ENCODE measurements around the gene SLC12A9.

The SLC12A9 gene

GRCh38 chr7:100899432-100899831 lies 46.9 kb downstream of the SLC12A9 start:
- H3K4me1 ChIP-seq (ENCODE audit: control insufficient read depth, insufficient read depth, low read depth, low read length): peaks cover 24% of the 10 kb centered on the region
- DNase-seq: no peak
- H2BK12ac ChIP-seq (ENCODE audit: low read length in 2 of 2): no peak overlapping the region
- no peak overlapping the region for H2AK5ac ChIP-seq (ENCODE audit: low read length, severe bottlenecking)
- H3K18ac ChIP-seq (ENCODE audit: low read depth in 1 of 2, low read length in 2 of 2): no peak overlapping the region
- H3K14ac ChIP-seq (ENCODE audit: low read length in 2 of 2): no peak overlapping the region
- 93% methylated on average over 4 of the region's 5 CpGs for WGBS
- no peak overlapping the region for H4K91ac ChIP-seq (ENCODE audit: low read length)
- H2BK120ac ChIP-seq (ENCODE audit: low read depth, low read length): no peak overlapping the region
- no peak overlapping the region for H3K23ac ChIP-seq (ENCODE audit: low read length in 2 of 2)
- no peaks in the 10 kb centered on the region for H3K79me1 ChIP-seq (replicated peaks; ENCODE audit: low read length, poor library complexity, severe bottlenecking)
- no peak overlapping the region for H2BK5ac ChIP-seq (ENCODE audit: low read depth, low read length, poor library complexity, severe bottlenecking)
- no peaks in the 10 kb centered on the region for H3K9me3 ChIP-seq (ENCODE audit: control insufficient read depth, low read length)
- peaks cover 41 to 56% of the 10 kb centered on the region in 2 experiments for H3K27me3 ChIP-seq (ENCODE audit: control insufficient read depth in 1 of 2, insufficient read depth in 1 of 2, low read length in 2 of 2)
- H4K8ac ChIP-seq (ENCODE audit: low read length): no peak overlapping the region
- H3K36me3 ChIP-seq (ENCODE audit: control insufficient read depth in 1 of 2, insufficient read depth in 2 of 2, low read depth in 1 of 2, low read length in 2 of 2): no peaks in the 10 kb centered on the region
- H3K4ac ChIP-seq (ENCODE audit: low read depth in 1 of 2, low read length in 2 of 2): no peak overlapping the region
- H3K4me3 ChIP-seq (ENCODE audit: insufficient read depth in 1 of 2, low read depth in 1 of 2, low read length in 2 of 2): no peak overlapping the region
- no peak overlapping the region for H3K27ac ChIP-seq (ENCODE audit: low read length, poor library complexity, severe bottlenecking)
- no peak overlapping the region for H3K4me2 ChIP-seq (ENCODE audit: low read length, poor library complexity, severe bottlenecking)
- H2BK15ac ChIP-seq (ENCODE audit: low read depth, poor library complexity, severe bottlenecking): no peak overlapping the region
- H2AFZ ChIP-seq (ENCODE audit: low read depth, low read length): no peak overlapping the region
- no peak overlapping the region for H3K9ac ChIP-seq (ENCODE audit: low read length)

DNA sequence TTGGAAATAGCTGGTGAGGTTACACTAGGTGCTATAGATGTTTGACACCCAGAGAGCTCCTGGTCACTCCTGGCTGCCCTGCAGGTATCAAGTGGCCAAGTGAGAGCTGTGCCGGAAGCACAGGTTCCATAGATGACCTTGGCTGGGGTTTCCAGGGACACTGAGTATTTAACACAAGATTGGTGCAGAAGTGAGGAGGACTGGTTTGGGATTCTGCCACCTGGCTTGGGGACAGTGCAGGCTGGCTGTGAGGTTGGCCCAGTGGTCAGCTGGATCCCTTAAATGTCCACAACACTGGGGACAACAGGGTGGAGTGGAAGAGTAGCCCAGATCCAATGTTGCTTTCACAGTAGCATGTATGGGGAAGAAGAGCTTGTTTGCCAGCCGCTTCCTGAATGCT lies 48.5 kb downstream of the SLC12A9 start:
- no peaks in the 10 kb centered on the region for H3K9me3 ChIP-seq (ENCODE audit: control insufficient read depth, low read length)
- no peak overlapping the region for H2AK5ac ChIP-seq (ENCODE audit: low read length, severe bottlenecking)
- H4K8ac ChIP-seq (ENCODE audit: low read length): no peak overlapping the region
- no peak overlapping the region for H2AFZ ChIP-seq (ENCODE audit: low read depth, low read length)
- H3K4me2 ChIP-seq (ENCODE audit: low read length, poor library complexity, severe bottlenecking): no peak overlapping the region
- no peak overlapping the region for H3K14ac ChIP-seq (ENCODE audit: low read length in 2 of 2)
- H3K4me1 ChIP-seq (ENCODE audit: control insufficient read depth, insufficient read depth, low read depth, low read length): peaks cover 13% of the 10 kb centered on the region
- WGBS: 100% methylated on average over 1 of the region's 2 CpGs
- H2BK120ac ChIP-seq (ENCODE audit: low read depth, low read length): no peak overlapping the region
- no peaks in the 10 kb centered on the region for H3K36me3 ChIP-seq (ENCODE audit: control insufficient read depth in 1 of 2, insufficient read depth in 2 of 2, low read depth in 1 of 2, low read length in 2 of 2)
- H3K18ac ChIP-seq (ENCODE audit: low read depth in 1 of 2, low read length in 2 of 2): no peak overlapping the region
- H2BK15ac ChIP-seq (ENCODE audit: low read depth, poor library complexity, severe bottlenecking): no peak overlapping the region
- no peak overlapping the region for H2BK5ac ChIP-seq (ENCODE audit: low read depth, low read length, poor library complexity, severe bottlenecking)
- no peak overlapping the region for H3K9ac ChIP-seq (ENCODE audit: low read length)
- DNase-seq: no peak
- no peak overlapping the region for H3K4ac ChIP-seq (ENCODE audit: low read depth in 1 of 2, low read length in 2 of 2)
- no peak overlapping the region for H4K91ac ChIP-seq (ENCODE audit: low read length)
- no peaks in the 10 kb centered on the region for H3K79me1 ChIP-seq (replicated peaks; ENCODE audit: low read length, poor library complexity, severe bottlenecking)
- H3K4me3 ChIP-seq (ENCODE audit: insufficient read depth in 1 of 2, low read depth in 1 of 2, low read length in 2 of 2): no peak overlapping the region
- no peak overlapping the region for H2BK12ac ChIP-seq (ENCODE audit: low read length in 2 of 2)
- H3K27me3 ChIP-seq (ENCODE audit: control insufficient read depth in 1 of 2, insufficient read depth in 1 of 2, low read length in 2 of 2): peaks cover 39 to 44% of the 10 kb centered on the region in 2 experiments
- no peak overlapping the region for H3K23ac ChIP-seq (ENCODE audit: low read length in 2 of 2)
- no peak overlapping the region for H3K27ac ChIP-seq (ENCODE audit: low read length, poor library complexity, severe bottlenecking)

- Histone ChIP-seq H3K79me1 (replicated peaks; ENCODE audit: low read length, poor library complexity, severe bottlenecking) (no peaks in the 10 kb centered on the region), H2BK15ac (ENCODE audit: low read depth, poor library complexity, severe bottlenecking) (no peak overlapping the region), H3K9ac (ENCODE audit: low read length) (no peak overlapping the region), H3K23ac (ENCODE audit: low read length in 2 of 2) (no peak overlapping the region), H2BK5ac (ENCODE audit: low read depth, low read length, poor library complexity, severe bottlenecking) (no peak overlapping the region), H2BK120ac (ENCODE audit: low read depth, low read length) (no peak overlapping the region), H3K4me3 (ENCODE audit: insufficient read depth in 1 of 2, low read depth in 1 of 2, low read length in 2 of 2) (no peak overlapping the region), H3K4me2 (ENCODE audit: low read length, poor library complexity, severe bottlenecking) (no peak overlapping the region), H3K14ac (ENCODE audit: low read length in 2 of 2) (no peak overlapping the region), H3K4ac (ENCODE audit: low read depth in 1 of 2, low read length in 2 of 2) (no peak overlapping the region), H3K9me3 (ENCODE audit: control insufficient read depth, low read length) (peaks cover 5% of the 10 kb centered on the region), H2AK5ac (ENCODE audit: low read length, severe bottlenecking) (no peak overlapping the region), H3K18ac (ENCODE audit: low read depth in 1 of 2, low read length in 2 of 2) (no peak overlapping the region), H2AFZ (ENCODE audit: low read depth, low read length) (no peak overlapping the region), H3K27me3 (ENCODE audit: control insufficient read depth in 1 of 2, insufficient read depth in 1 of 2, low read length in 2 of 2) (peaks cover 32 to 36% of the 10 kb centered on the region in 2 experiments), H2BK12ac (ENCODE audit: low read length in 2 of 2) (no peak overlapping the region), H3K27ac (ENCODE audit: low read length, poor library complexity, severe bottlenecking) (no peak overlapping the region), H3K36me3 (ENCODE audit: control insufficient read depth in 1 of 2, insufficient read depth in 2 of 2, low read depth in 1 of 2, low read length in 2 of 2) (no peaks in the 10 kb centered on the region), H3K4me1 (ENCODE audit: control insufficient read depth, insufficient read depth, low read depth, low read length) (peaks cover 3% of the 10 kb centered on the region), H4K8ac (ENCODE audit: low read length) (no peak overlapping the region), H4K91ac (ENCODE audit: low read length) (no peak overlapping the region)
- DNase-seq: no peak
- WGBS: 79% methylated on average over 3 of the region's 5 CpGs
Observed at GRCh38 chr7:100901921-100902332, 49.4 kb downstream of the SLC12A9 start.

DNA sequence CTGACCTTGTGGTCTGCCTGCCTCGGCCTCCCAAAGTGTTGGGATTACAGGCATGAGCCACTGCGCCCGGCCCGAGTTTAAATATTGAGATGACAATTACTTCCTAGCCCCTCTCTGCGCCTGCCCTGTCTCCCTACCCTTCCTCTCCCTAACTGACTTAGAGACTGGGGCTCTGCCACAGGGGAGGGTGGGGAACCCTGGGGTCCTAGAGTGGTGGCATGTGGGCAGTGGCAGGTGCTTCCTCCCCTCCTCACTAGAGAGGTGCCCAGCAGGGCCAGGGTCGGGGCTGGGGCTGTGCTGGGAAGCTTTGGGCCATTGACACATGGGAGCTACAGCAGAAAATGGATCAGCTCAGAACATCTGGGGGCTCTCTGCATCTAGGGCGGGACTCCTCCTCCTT lies 50.1 kb downstream of the SLC12A9 start:
- Histone ChIP-seq H2BK15ac (ENCODE audit: low read depth, poor library complexity, severe bottlenecking) (no peak overlapping the region), H3K4me3 (ENCODE audit: insufficient read depth in 1 of 2, low read depth in 1 of 2, low read length in 2 of 2) (no peak overlapping the region), H3K36me3 (ENCODE audit: control insufficient read depth in 1 of 2, insufficient read depth in 2 of 2, low read depth in 1 of 2, low read length in 2 of 2) (no peaks in the 10 kb centered on the region), H3K4me1 (ENCODE audit: control insufficient read depth, insufficient read depth, low read depth, low read length) (no peaks in the 10 kb centered on the region), H3K9ac (ENCODE audit: low read length) (no peak overlapping the region), H2BK5ac (ENCODE audit: low read depth, low read length, poor library complexity, severe bottlenecking) (no peak overlapping the region), H3K14ac (ENCODE audit: low read length in 2 of 2) (no peak overlapping the region), H2AFZ (ENCODE audit: low read depth, low read length) (no peak overlapping the region), H3K27me3 (ENCODE audit: control insufficient read depth in 1 of 2, insufficient read depth in 1 of 2, low read length in 2 of 2) (peaks cover 27 to 30% of the 10 kb centered on the region in 2 experiments), H3K23ac (ENCODE audit: low read length in 2 of 2) (no peak overlapping the region), H4K8ac (ENCODE audit: low read length) (no peak overlapping the region), H3K4me2 (ENCODE audit: low read length, poor library complexity, severe bottlenecking) (no peak overlapping the region), H3K79me1 (replicated peaks; ENCODE audit: low read length, poor library complexity, severe bottlenecking) (no peaks in the 10 kb centered on the region), H2BK120ac (ENCODE audit: low read depth, low read length) (no peak overlapping the region), H3K4ac (ENCODE audit: low read depth in 1 of 2, low read length in 2 of 2) (no peak overlapping the region), H2AK5ac (ENCODE audit: low read length, severe bottlenecking) (no peak overlapping the region), H3K27ac (ENCODE audit: low read length, poor library complexity, severe bottlenecking) (no peak overlapping the region), H2BK12ac (ENCODE audit: low read length in 2 of 2) (no peak overlapping the region), H4K91ac (ENCODE audit: low read length) (no peak overlapping the region), H3K9me3 (ENCODE audit: control insufficient read depth, low read length) (peaks cover 5% of the 10 kb centered on the region), H3K18ac (ENCODE audit: low read depth in 1 of 2, low read length in 2 of 2) (no peak overlapping the region)
- no peak for DNase-seq
- 92% methylated on average over 6 of the region's 7 CpGs for WGBS
